Measurements from ENCODE around the gene RCAN3.

GRCh38 chr1:24505816-24506215 is 3.2 kb downstream of the RCAN3 start:
- TF ChIP-seq CTCF (IDR thresholded peaks at IDR 0.05; ENCODE audit: low read length), result no peak
- TF ChIP-seq EZH2phosphoT487 (IDR thresholded peaks at IDR 0.05; ENCODE audit: low read length), result no peak

Data from MM.1S (cell line).